ENCODE data around the gene TJP2.

Gene TJP2

DNA sequence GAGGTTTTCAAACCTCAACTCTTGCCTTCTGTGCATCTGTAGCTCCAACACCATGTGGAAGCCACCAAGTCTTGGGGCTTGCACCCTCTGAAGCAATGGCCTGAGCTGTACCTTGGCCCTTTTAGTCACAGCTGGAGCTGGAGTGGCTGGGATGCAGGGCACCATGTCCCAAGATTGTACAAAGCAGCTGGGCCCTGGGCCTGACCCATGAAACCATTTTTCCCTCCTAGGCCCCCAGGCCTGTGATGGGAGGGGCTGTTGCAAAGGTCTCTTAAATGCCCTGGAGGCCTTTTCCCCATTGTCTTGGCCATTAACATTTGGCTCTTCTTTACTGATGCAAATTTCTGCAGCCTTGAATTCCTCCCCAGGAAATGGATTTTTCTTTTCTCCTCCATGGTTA is 139.1 kb downstream of the TJP2 start:
- Histone ChIP-seq H3K27ac (ENCODE audit: extremely low read depth, low read depth, low read length) (no peak overlapping the region), H3K9me3 (ENCODE audit: control insufficient read depth, insufficient read depth, low read depth, low read length) (no peaks in the 10 kb centered on the region), H3K4me3 (ENCODE audit: low read depth, low read length) (no peak overlapping the region), H3K4me1 (ENCODE audit: control insufficient read depth, insufficient read depth, low read length) (no peaks in the 10 kb centered on the region), H3K36me3 (ENCODE audit: control insufficient read depth in 2 of 2, insufficient read depth in 1 of 2, low read length in 2 of 2) (no peaks in the 10 kb centered on the region)
- TF ChIP-seq SETDB1 (IDR thresholded peaks at IDR 0.05; ENCODE audit: insufficient read length, low read length) (peak; percentile 59), ZNF585B (tag by site-specific recombination; IDR thresholded peaks at IDR 0.05) (peak; percentile 91), TRIM28 (IDR thresholded peaks at IDR 0.05; ENCODE audit: borderline replicate concordance, low read length) (peak; percentile 82; the same call in 1 of the 2 replicates), ZNF544 (tag by site-specific recombination; IDR thresholded peaks at IDR 0.05) (no peak), ZBTB1 (tag by site-specific recombination; IDR thresholded peaks at IDR 0.05) (no peak), GLI4 (tag by site-specific recombination; IDR thresholded peaks at IDR 0.05) (no peak)
- POLR2A ChIA-PET = no interaction called here
- CTCF ChIA-PET = no interaction called here

GRCh38 chr9:69314547-69314946 is 140.5 kb downstream of the TJP2 start:
- no peak overlapping the region for H3K27ac ChIP-seq (ENCODE audit: extremely low read depth, low read depth, low read length)
- H3K4me1 ChIP-seq (ENCODE audit: control insufficient read depth, insufficient read depth, low read length) = no peaks in the 10 kb centered on the region
- no peaks in the 10 kb centered on the region for H3K9me3 ChIP-seq (ENCODE audit: control insufficient read depth, insufficient read depth, low read depth, low read length)
- CTCF ChIA-PET = interaction anchor here (0.6 to 0.7 kb wide), 2 partner anchors 61 to 108 kb away, joined by 3 to 4 read pairs; no protein-coding TSS in a partner anchor
- POLR2A ChIA-PET = no interaction called here
- no peaks in the 10 kb centered on the region for H3K36me3 ChIP-seq (ENCODE audit: control insufficient read depth in 2 of 2, insufficient read depth in 1 of 2, low read length in 2 of 2)
- no peak overlapping the region for H3K4me3 ChIP-seq (ENCODE audit: low read depth, low read length)
- TF ChIP-seq ZNF266 (tag by site-specific recombination; IDR thresholded peaks at IDR 0.05; ENCODE audit: low read depth) (no peak), ZFP3 (tag by site-specific recombination; IDR thresholded peaks at IDR 0.05; ENCODE audit: low read depth) (no peak), ZNF664 (tag by site-specific recombination; IDR thresholded peaks at IDR 0.05) (no peak), PRDM2 (tag by site-specific recombination; IDR thresholded peaks at IDR 0.05; ENCODE audit: borderline replicate concordance) (no peak), ZNF423 (tag by site-specific recombination; IDR thresholded peaks at IDR 0.05) (no peak), ZNF510 (tag by site-specific recombination; IDR thresholded peaks at IDR 0.05; ENCODE audit: insufficient replicate concordance) (no peak), ZBTB44 (tag by site-specific recombination; IDR thresholded peaks at IDR 0.05) (no peak), ZNF768 (tag by site-specific recombination; IDR thresholded peaks at IDR 0.05) (no peak), ZNF48 (tag by site-specific recombination; IDR thresholded peaks at IDR 0.05) (no peak), ZNF175 (tag by site-specific recombination; IDR thresholded peaks at IDR 0.05) (no peak), ZNF354C (tag by site-specific recombination; IDR thresholded peaks at IDR 0.05; ENCODE audit: borderline replicate concordance, low read depth) (no peak), KLF1 (tag by site-specific recombination; IDR thresholded peaks at IDR 0.05) (no peak)
- TF ChIP-seq, protein P1, sequence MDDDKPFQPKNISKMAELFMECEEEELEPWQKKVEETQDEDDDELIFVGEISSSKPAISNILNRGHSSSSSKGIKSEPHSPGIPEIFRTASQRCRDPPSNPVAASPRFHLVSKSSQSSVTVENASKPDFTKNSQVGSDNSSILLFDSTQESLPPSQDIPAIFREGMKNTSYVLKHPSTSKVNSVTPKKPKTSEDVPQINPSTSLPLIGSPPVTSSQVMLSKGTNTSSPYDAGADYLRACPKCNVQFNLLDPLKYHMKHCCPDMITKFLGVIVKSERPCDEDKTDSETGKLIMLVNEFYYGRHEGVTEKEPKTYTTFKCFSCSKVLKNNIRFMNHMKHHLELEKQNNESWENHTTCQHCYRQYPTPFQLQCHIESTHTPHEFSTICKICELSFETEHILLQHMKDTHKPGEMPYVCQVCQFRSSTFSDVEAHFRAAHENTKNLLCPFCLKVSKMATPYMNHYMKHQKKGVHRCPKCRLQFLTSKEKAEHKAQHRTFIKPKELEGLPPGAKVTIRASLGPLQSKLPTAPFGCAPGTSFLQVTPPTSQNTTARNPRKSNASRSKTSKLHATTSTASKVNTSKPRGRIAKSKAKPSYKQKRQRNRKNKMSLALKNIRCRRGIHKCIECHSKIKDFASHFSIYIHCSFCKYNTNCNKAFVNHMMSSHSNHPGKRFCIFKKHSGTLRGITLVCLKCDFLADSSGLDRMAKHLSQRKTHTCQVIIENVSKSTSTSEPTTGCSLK (tag by site-specific recombination; IDR thresholded peaks at IDR 0.05) = no peak
- TF ChIP-seq, protein P2, sequence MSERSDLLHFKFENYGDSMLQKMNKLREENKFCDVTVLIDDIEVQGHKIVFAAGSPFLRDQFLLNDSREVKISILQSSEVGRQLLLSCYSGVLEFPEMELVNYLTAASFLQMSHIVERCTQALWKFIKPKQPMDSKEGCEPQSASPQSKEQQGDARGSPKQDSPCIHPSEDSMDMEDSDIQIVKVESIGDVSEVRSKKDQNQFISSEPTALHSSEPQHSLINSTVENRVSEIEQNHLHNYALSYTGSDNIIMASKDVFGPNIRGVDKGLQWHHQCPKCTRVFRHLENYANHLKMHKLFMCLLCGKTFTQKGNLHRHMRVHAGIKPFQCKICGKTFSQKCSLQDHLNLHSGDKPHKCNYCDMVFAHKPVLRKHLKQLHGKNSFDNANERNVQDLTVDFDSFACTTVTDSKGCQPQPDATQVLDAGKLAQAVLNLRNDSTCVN (tag by site-specific recombination; optimal IDR thresholded peaks at IDR 0.05) = no peak
